Measurements from ENCODE around the gene PYURF. TPM values are rescaled to one million over a fixed set of nuclear protein-coding genes. Genes with fewer than 3 reads are reported as not detected.

Gene PYURF, protein sequence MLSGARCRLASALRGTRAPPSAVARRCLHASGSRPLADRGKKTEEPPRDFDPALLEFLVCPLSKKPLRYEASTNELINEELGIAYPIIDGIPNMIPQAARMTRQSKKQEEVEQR
- 69.5 and 76.6 TPM in 2 replicates for total RNA-seq

DNA sequence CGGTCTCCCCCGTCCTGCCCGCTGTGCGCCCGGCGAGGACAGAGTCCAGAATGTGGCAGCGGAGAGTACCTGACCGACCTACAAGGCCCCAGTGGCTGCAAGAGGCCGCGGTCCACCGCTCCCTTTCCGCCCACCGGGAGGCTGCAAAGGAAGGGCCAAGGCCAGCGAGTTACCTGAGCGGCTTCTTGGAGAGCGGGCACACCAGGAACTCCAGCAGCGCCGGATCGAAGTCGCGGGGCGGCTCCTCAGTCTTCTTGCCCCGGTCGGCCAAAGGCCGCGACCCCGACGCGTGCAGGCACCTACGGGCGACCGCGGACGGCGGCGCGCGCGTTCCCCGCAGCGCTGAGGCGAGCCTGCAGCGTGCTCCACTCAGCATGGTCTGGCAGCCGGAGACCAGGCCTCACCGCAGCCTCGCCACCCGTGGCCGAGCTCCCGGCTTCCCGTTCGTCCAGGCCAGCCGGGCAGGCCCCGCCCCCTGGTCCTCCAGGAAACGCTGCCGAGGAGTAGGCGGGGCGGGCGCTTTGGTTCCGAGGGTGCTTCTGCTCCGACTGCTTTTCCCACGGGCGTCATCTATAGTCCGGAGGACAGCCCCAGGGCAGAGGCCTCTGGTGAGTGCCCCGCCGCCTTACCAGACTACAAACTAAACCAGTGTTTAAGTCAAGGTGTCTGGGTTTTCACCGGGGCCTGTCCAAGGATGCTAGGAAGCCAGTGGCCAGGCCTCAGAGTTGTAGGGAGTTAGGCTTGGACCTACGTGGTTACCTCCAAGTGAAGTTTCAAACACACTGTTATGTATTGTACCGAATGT lies at the start of gene PYURF:
PYURF (minus strand) TSS at position 452 of the 805 bp plus-strand sequence; CDS start at position 376, 76 bp downstream.

Other genes with a start within 250 kb of the PYURF start
- 3.2 and 9.0 TPM in 2 replicates for gene PPM1K, start 239.2 kb downstream of the PYURF start, total RNA-seq
- 2.9 and 4.6 TPM in 2 replicates for gene HERC6, start 144.9 kb downstream of the PYURF start, total RNA-seq
- gene HERC5, start 66.7 kb downstream of the PYURF start, total RNA-seq: 0.28 TPM in 1 of 2 replicates, not detected in the other
- 12.9 and 17.7 TPM in 2 replicates for gene HERC3, start 68.7 kb upstream of the PYURF start, total RNA-seq
- gene NAP1L5, start 174.1 kb upstream of the PYURF start, total RNA-seq: 2.5 and 2.7 TPM in 2 replicates